ENCODE results near the gene GFI1. TPM values are rescaled to one million over a fixed set of nuclear protein-coding genes. Genes with fewer than 3 reads are reported as not detected.

The GFI1 gene
- total and polyA plus RNA-seq, 2 of the 8 experiments (the other 6 are each of a cell fraction or from before 2014, with no cell fraction given): 0.08 to 0.17 TPM

DNA sequence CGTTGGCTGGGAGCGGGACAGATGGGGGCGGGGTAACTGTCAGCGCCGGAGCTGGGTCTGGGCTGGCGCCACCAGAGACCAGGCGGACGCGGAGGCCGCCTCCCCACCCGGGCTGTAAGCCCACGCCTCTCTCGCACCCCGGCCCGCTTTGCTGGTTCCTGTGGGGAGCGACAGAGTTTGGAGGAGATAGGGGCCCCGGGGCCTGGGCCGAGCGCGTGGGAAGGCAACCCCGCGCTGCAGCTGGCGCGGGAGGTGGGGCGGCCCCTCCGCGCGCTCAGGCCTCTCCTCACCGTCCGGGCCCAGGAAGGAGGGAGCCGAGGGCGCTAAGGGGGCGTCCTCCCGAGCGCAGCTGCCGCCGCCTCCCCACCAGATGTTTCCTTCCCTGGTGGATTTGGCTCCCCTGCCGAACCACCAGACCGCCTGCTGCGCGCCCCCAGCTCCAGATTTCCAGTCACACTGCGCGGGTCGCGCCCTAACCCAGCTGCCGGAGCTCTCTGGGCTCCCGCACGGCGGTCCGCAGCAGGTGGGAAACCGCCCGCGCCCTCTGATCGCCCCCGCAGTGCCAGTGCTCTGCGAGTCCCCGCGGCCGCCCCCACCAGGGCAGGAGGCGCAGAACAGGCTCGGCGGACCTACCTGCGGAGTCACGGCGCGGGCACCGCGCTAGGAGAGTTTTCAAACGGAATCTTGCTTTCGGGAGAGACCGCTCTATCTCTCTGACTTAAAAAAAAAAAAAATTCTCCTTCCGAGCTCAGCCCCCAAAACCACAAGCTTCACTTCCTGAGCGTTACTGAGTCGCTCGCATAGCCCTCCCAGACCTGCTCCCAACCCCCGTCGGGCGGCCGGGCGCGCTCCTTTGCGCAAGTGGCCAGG is 1.1 kb downstream of the GFI1 start (continued):
- TF ChIP-seq, protein P1, sequence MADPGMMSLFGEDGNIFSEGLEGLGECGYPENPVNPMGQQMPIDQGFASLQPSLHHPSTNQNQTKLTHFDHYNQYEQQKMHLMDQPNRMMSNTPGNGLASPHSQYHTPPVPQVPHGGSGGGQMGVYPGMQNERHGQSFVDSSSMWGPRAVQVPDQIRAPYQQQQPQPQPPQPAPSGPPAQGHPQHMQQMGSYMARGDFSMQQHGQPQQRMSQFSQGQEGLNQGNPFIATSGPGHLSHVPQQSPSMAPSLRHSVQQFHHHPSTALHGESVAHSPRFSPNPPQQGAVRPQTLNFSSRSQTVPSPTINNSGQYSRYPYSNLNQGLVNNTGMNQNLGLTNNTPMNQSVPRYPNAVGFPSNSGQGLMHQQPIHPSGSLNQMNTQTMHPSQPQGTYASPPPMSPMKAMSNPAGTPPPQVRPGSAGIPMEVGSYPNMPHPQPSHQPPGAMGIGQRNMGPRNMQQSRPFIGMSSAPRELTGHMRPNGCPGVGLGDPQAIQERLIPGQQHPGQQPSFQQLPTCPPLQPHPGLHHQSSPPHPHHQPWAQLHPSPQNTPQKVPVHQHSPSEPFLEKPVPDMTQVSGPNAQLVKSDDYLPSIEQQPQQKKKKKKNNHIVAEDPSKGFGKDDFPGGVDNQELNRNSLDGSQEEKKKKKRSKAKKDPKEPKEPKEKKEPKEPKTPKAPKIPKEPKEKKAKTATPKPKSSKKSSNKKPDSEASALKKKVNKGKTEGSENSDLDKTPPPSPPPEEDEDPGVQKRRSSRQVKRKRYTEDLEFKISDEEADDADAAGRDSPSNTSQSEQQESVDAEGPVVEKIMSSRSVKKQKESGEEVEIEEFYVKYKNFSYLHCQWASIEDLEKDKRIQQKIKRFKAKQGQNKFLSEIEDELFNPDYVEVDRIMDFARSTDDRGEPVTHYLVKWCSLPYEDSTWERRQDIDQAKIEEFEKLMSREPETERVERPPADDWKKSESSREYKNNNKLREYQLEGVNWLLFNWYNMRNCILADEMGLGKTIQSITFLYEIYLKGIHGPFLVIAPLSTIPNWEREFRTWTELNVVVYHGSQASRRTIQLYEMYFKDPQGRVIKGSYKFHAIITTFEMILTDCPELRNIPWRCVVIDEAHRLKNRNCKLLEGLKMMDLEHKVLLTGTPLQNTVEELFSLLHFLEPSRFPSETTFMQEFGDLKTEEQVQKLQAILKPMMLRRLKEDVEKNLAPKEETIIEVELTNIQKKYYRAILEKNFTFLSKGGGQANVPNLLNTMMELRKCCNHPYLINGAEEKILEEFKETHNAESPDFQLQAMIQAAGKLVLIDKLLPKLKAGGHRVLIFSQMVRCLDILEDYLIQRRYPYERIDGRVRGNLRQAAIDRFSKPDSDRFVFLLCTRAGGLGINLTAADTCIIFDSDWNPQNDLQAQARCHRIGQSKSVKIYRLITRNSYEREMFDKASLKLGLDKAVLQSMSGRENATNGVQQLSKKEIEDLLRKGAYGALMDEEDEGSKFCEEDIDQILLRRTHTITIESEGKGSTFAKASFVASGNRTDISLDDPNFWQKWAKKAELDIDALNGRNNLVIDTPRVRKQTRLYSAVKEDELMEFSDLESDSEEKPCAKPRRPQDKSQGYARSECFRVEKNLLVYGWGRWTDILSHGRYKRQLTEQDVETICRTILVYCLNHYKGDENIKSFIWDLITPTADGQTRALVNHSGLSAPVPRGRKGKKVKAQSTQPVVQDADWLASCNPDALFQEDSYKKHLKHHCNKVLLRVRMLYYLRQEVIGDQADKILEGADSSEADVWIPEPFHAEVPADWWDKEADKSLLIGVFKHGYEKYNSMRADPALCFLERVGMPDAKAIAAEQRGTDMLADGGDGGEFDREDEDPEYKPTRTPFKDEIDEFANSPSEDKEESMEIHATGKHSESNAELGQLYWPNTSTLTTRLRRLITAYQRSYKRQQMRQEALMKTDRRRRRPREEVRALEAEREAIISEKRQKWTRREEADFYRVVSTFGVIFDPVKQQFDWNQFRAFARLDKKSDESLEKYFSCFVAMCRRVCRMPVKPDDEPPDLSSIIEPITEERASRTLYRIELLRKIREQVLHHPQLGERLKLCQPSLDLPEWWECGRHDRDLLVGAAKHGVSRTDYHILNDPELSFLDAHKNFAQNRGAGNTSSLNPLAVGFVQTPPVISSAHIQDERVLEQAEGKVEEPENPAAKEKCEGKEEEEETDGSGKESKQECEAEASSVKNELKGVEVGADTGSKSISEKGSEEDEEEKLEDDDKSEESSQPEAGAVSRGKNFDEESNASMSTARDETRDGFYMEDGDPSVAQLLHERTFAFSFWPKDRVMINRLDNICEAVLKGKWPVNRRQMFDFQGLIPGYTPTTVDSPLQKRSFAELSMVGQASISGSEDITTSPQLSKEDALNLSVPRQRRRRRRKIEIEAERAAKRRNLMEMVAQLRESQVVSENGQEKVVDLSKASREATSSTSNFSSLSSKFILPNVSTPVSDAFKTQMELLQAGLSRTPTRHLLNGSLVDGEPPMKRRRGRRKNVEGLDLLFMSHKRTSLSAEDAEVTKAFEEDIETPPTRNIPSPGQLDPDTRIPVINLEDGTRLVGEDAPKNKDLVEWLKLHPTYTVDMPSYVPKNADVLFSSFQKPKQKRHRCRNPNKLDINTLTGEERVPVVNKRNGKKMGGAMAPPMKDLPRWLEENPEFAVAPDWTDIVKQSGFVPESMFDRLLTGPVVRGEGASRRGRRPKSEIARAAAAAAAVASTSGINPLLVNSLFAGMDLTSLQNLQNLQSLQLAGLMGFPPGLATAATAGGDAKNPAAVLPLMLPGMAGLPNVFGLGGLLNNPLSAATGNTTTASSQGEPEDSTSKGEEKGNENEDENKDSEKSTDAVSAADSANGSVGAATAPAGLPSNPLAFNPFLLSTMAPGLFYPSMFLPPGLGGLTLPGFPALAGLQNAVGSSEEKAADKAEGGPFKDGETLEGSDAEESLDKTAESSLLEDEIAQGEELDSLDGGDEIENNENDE (IDR thresholded peaks at IDR 0.05; ENCODE audit: insufficient replicate concordance, low read length): no peak
- TF ChIP-seq TAF1 (IDR thresholded peaks at IDR 0.05; ENCODE audit: low read depth, low read length) (0 out of 2 replicates have a peak, but pooled peaks have one; percentile 17), SAP30 (IDR thresholded peaks at IDR 0.05; ENCODE audit: insufficient read depth, insufficient replicate concordance, low read length) (no peak), SIN3A (conservative IDR thresholded peaks at IDR 0.05 in 1 of 2, IDR thresholded peaks at IDR 0.05 in 1 of 2; ENCODE audit: low read depth in 1 of 2, low read length in 2 of 2) (no peak), SP2 (IDR thresholded peaks at IDR 0.05; ENCODE audit: low read length) (no peak), GTF2F1 (IDR thresholded peaks at IDR 0.05; ENCODE audit: borderline replicate concordance, low read depth, low read length) (no peak), KDM4A (IDR thresholded peaks at IDR 0.05; ENCODE audit: low read depth, low read length, severe bottlenecking) (peak; percentile 51), CHD2 (IDR thresholded peaks at IDR 0.05; ENCODE audit: low read length) (no peak), TEAD4 (IDR thresholded peaks at IDR 0.05; ENCODE audit: low read depth, low read length) (no peak)

All from H1 (cell line).